ENCODE data around the gene GPR132.

GPR132 gene

GRCh38 chr14:105023791-105024480 lies 41.3 kb downstream of the GPR132 start:
- peak overlapping the region in 1 of 2 experiments; percentile 94 for H3K4ac ChIP-seq (ENCODE audit: low read depth in 1 of 2, low read length in 2 of 2)
- peak overlapping the region; percentile 50 for H4K91ac ChIP-seq (ENCODE audit: low read length)
- H3K79me1 ChIP-seq (replicated peaks; ENCODE audit: low read length, poor library complexity, severe bottlenecking) = no peaks in the 10 kb centered on the region
- 77% methylated on average over 3 of the region's 4 CpGs for WGBS
- peak overlapping the region; percentile 94 for H2BK5ac ChIP-seq (ENCODE audit: low read depth, low read length, poor library complexity, severe bottlenecking)
- no peak overlapping the region for H3K14ac ChIP-seq (ENCODE audit: low read length in 2 of 2)
- no peak overlapping the region for H4K8ac ChIP-seq (ENCODE audit: low read length)
- H3K27ac ChIP-seq (ENCODE audit: low read length, poor library complexity, severe bottlenecking) = peak overlapping the region; percentile 100
- DNase-seq = peak; percentile 62
- no peaks in the 10 kb centered on the region for H3K36me3 ChIP-seq (ENCODE audit: control insufficient read depth in 1 of 2, insufficient read depth in 2 of 2, low read depth in 1 of 2, low read length in 2 of 2)
- H2AK5ac ChIP-seq (ENCODE audit: low read length, severe bottlenecking) = peak overlapping the region; percentile 94
- H2BK12ac ChIP-seq (ENCODE audit: low read length in 2 of 2) = no peak overlapping the region
- no peaks in the 10 kb centered on the region for H3K9me3 ChIP-seq (ENCODE audit: control insufficient read depth, low read length)
- peak overlapping the region; percentile 63 for H3K9ac ChIP-seq (ENCODE audit: low read length)
- peaks cover 20% of the 10 kb centered on the region for H3K4me1 ChIP-seq (ENCODE audit: control insufficient read depth, insufficient read depth, low read depth, low read length)
- H3K4me3 ChIP-seq (ENCODE audit: insufficient read depth in 1 of 2, low read depth in 1 of 2, low read length in 2 of 2) = no peak overlapping the region
- H3K23ac ChIP-seq (ENCODE audit: low read length in 2 of 2) = no peak overlapping the region
- H3K4me2 ChIP-seq (ENCODE audit: low read length, poor library complexity, severe bottlenecking) = peak overlapping the region; percentile 22
- H3K18ac ChIP-seq (ENCODE audit: low read depth in 1 of 2, low read length in 2 of 2) = peak overlapping the region; percentile 48 to 89
- no peak overlapping the region for H2BK15ac ChIP-seq (ENCODE audit: low read depth, poor library complexity, severe bottlenecking)
- no peak overlapping the region for H2AFZ ChIP-seq (ENCODE audit: low read depth, low read length)
- H2BK120ac ChIP-seq (ENCODE audit: low read depth, low read length) = peak overlapping the region; percentile 85
- H3K27me3 ChIP-seq (ENCODE audit: control insufficient read depth in 1 of 2, insufficient read depth in 1 of 2, low read length in 2 of 2) = no peaks in the 10 kb centered on the region

- no peak overlapping the region for H3K4me2 ChIP-seq (ENCODE audit: low read length, poor library complexity, severe bottlenecking)
- no peak overlapping the region for H2BK12ac ChIP-seq (ENCODE audit: low read length in 2 of 2)
- no peak for DNase-seq
- no peaks in the 10 kb centered on the region for H3K79me1 ChIP-seq (replicated peaks; ENCODE audit: low read length, poor library complexity, severe bottlenecking)
- H3K27ac ChIP-seq (ENCODE audit: low read length, poor library complexity, severe bottlenecking) = peak overlapping the region; percentile 100
- peak overlapping the region; percentile 19 for H2BK5ac ChIP-seq (ENCODE audit: low read depth, low read length, poor library complexity, severe bottlenecking)
- WGBS = 92% methylated on average over 8 of the region's 11 CpGs
- no peak overlapping the region for H2BK120ac ChIP-seq (ENCODE audit: low read depth, low read length)
- H3K9ac ChIP-seq (ENCODE audit: low read length) = peak overlapping the region; percentile 3
- no peak overlapping the region for H3K4me3 ChIP-seq (ENCODE audit: insufficient read depth in 1 of 2, low read depth in 1 of 2, low read length in 2 of 2)
- no peaks in the 10 kb centered on the region for H3K9me3 ChIP-seq (ENCODE audit: control insufficient read depth, low read length)
- peaks cover 25% of the 10 kb centered on the region for H3K4me1 ChIP-seq (ENCODE audit: control insufficient read depth, insufficient read depth, low read depth, low read length)
- no peak overlapping the region for H2AFZ ChIP-seq (ENCODE audit: low read depth, low read length)
- H3K27me3 ChIP-seq (ENCODE audit: control insufficient read depth in 1 of 2, insufficient read depth in 1 of 2, low read length in 2 of 2) = no peaks in the 10 kb centered on the region
- H2AK5ac ChIP-seq (ENCODE audit: low read length, severe bottlenecking) = peak overlapping the region; percentile 84
- no peak overlapping the region for H4K91ac ChIP-seq (ENCODE audit: low read length)
- no peak overlapping the region for H3K18ac ChIP-seq (ENCODE audit: low read depth in 1 of 2, low read length in 2 of 2)
- H2BK15ac ChIP-seq (ENCODE audit: low read depth, poor library complexity, severe bottlenecking) = no peak overlapping the region
- no peak overlapping the region for H3K23ac ChIP-seq (ENCODE audit: low read length in 2 of 2)
- H3K4ac ChIP-seq (ENCODE audit: low read depth in 1 of 2, low read length in 2 of 2) = no peak overlapping the region
- no peaks in the 10 kb centered on the region for H3K36me3 ChIP-seq (ENCODE audit: control insufficient read depth in 1 of 2, insufficient read depth in 2 of 2, low read depth in 1 of 2, low read length in 2 of 2)
- H4K8ac ChIP-seq (ENCODE audit: low read length) = no peak overlapping the region
- no peak overlapping the region for H3K14ac ChIP-seq (ENCODE audit: low read length in 2 of 2)
These were observed 42.1 kb downstream of the GPR132 start for GRCh38 chr14:105023144-105023543.

GRCh38 chr14:105022276-105022670 lies 43.0 kb downstream of the GPR132 start:
- Histone ChIP-seq H2AK5ac (ENCODE audit: low read length, severe bottlenecking) (peak overlapping the region; percentile 39), H3K14ac (ENCODE audit: low read length in 2 of 2) (no peak overlapping the region), H4K91ac (ENCODE audit: low read length) (no peak overlapping the region), H3K18ac (ENCODE audit: low read depth in 1 of 2, low read length in 2 of 2) (peak overlapping the region in 1 of 2 experiments; percentile 31), H3K9me3 (ENCODE audit: control insufficient read depth, low read length) (no peaks in the 10 kb centered on the region), H3K4me3 (ENCODE audit: insufficient read depth in 1 of 2, low read depth in 1 of 2, low read length in 2 of 2) (peak overlapping the region in 1 of 2 experiments; percentile 92), H2AFZ (ENCODE audit: low read depth, low read length) (no peak overlapping the region), H2BK15ac (ENCODE audit: low read depth, poor library complexity, severe bottlenecking) (no peak overlapping the region), H3K27me3 (ENCODE audit: control insufficient read depth in 1 of 2, insufficient read depth in 1 of 2, low read length in 2 of 2) (no peaks in the 10 kb centered on the region), H4K8ac (ENCODE audit: low read length) (no peak overlapping the region), H3K4me1 (ENCODE audit: control insufficient read depth, insufficient read depth, low read depth, low read length) (peaks cover 23% of the 10 kb centered on the region), H3K4ac (ENCODE audit: low read depth in 1 of 2, low read length in 2 of 2) (no peak overlapping the region), H2BK5ac (ENCODE audit: low read depth, low read length, poor library complexity, severe bottlenecking) (no peak overlapping the region), H3K36me3 (ENCODE audit: control insufficient read depth in 1 of 2, insufficient read depth in 2 of 2, low read depth in 1 of 2, low read length in 2 of 2) (no peaks in the 10 kb centered on the region), H3K23ac (ENCODE audit: low read length in 2 of 2) (no peak overlapping the region), H3K9ac (ENCODE audit: low read length) (peak overlapping the region; percentile 98), H2BK12ac (ENCODE audit: low read length in 2 of 2) (no peak overlapping the region), H3K27ac (ENCODE audit: low read length, poor library complexity, severe bottlenecking) (peak overlapping the region; percentile 100), H3K79me1 (replicated peaks; ENCODE audit: low read length, poor library complexity, severe bottlenecking) (no peaks in the 10 kb centered on the region), H3K4me2 (ENCODE audit: low read length, poor library complexity, severe bottlenecking) (peak overlapping the region; percentile 87), H2BK120ac (ENCODE audit: low read depth, low read length) (no peak overlapping the region)
- WGBS = 83% methylated on average over 1 of the region's 2 CpGs
- DNase-seq = no peak

GRCh38 chr14:105021656-105022275 lies 43.5 kb downstream of the GPR132 start:
- H3K4ac ChIP-seq (ENCODE audit: low read depth in 1 of 2, low read length in 2 of 2) = peak overlapping the region; percentile 57 to 77

More at GRCh38 chr14:105021656-105022275, 43.5 kb downstream of the GPR132 start:
- H3K9ac ChIP-seq (ENCODE audit: low read length) = peak overlapping the region; percentile 98
- H3K4me3 ChIP-seq (ENCODE audit: insufficient read depth in 1 of 2, low read depth in 1 of 2, low read length in 2 of 2) = peak overlapping the region; percentile 63 to 92
- peak overlapping the region; percentile 91 for H2AK5ac ChIP-seq (ENCODE audit: low read length, severe bottlenecking)
- no peak overlapping the region for H2BK12ac ChIP-seq (ENCODE audit: low read length in 2 of 2)
- H3K23ac ChIP-seq (ENCODE audit: low read length in 2 of 2) = peak overlapping the region in 1 of 2 experiments; percentile 10
- no peaks in the 10 kb centered on the region for H3K27me3 ChIP-seq (ENCODE audit: control insufficient read depth in 1 of 2, insufficient read depth in 1 of 2, low read length in 2 of 2)
- H3K18ac ChIP-seq (ENCODE audit: low read depth in 1 of 2, low read length in 2 of 2) = peak overlapping the region; percentile 31
- no peak overlapping the region for H2AFZ ChIP-seq (ENCODE audit: low read depth, low read length)
- peak overlapping the region; percentile 79 for H2BK5ac ChIP-seq (ENCODE audit: low read depth, low read length, poor library complexity, severe bottlenecking)
- H3K79me1 ChIP-seq (replicated peaks; ENCODE audit: low read length, poor library complexity, severe bottlenecking) = no peaks in the 10 kb centered on the region
- no peak for DNase-seq
- H3K9me3 ChIP-seq (ENCODE audit: control insufficient read depth, low read length) = no peaks in the 10 kb centered on the region
- peak overlapping the region; percentile 87 for H3K4me2 ChIP-seq (ENCODE audit: low read length, poor library complexity, severe bottlenecking)
- H3K14ac ChIP-seq (ENCODE audit: low read length in 2 of 2) = no peak overlapping the region
- H2BK15ac ChIP-seq (ENCODE audit: low read depth, poor library complexity, severe bottlenecking) = no peak overlapping the region
- peak overlapping the region; percentile 100 for H3K27ac ChIP-seq (ENCODE audit: low read length, poor library complexity, severe bottlenecking)
- H3K4me1 ChIP-seq (ENCODE audit: control insufficient read depth, insufficient read depth, low read depth, low read length) = peaks cover 23% of the 10 kb centered on the region
- peak overlapping the region; percentile 71 for H2BK120ac ChIP-seq (ENCODE audit: low read depth, low read length)
- peak overlapping the region; percentile 82 for H4K8ac ChIP-seq (ENCODE audit: low read length)
- no peak overlapping the region for H4K91ac ChIP-seq (ENCODE audit: low read length)
- WGBS = 14% methylated on average over 20 of the region's 20 CpGs
- H3K36me3 ChIP-seq (ENCODE audit: control insufficient read depth in 1 of 2, insufficient read depth in 2 of 2, low read depth in 1 of 2, low read length in 2 of 2) = no peaks in the 10 kb centered on the region
